Measurements from ENCODE around the gene TOR4A.

DNA sequence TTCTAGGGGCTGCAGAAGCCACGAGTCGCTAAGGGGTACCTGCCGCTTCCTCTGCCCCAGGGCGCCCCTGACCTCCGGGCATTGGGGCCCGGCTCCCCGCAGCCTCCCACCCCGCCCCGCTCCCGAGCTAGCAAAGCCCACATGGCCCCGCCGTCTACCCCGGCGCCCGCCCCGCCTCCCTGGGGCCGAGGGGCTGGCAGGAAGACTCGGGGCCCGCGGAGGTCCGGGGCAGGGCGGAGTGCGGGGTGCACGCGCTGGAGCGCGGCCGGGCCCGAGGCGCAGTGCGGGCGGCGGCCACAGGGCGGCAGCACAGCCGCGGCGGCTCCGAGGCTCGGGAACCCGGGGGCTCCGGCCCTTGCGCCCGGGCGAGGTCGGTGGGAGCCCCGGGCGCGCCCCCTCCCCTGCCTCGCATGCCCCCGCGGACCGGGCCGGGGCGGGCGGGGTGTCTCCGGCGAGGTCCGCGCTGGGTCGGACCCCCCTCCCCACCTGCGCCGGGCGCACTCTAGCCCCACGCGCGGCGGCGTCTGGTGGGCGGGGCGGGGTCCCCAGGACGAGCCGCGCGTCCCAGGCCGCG is 17.8 kb downstream of the TOR4A start:
- TF ChIP-seq CTCF (conservative IDR thresholded peaks at IDR 0.05; ENCODE audit: low read length) (peak; percentile 60), EZH2phosphoT487 (IDR thresholded peaks at IDR 0.05; ENCODE audit: borderline replicate concordance, low read depth, low read length) (no peak)
